ENCODE results near the gene VPS37B.
"Not testable (repeated sequence)": the region's sequence is repeated elsewhere in the genome, so short reads cannot be mapped to it uniquely, and the experiment has no call there.

Gene VPS37B

GRCh38 chr12:122905258-122905657 is 9.3 kb upstream of the VPS37B start:
- DNase-seq (ENCODE audit: low spot score): not testable (repeated sequence)

- no peak for DNase-seq (ENCODE audit: low spot score)
Observed at GRCh38 chr12:122903693-122904034, 7.7 kb upstream of the VPS37B start.

- no peak for DNase-seq (ENCODE audit: low spot score)
Observed at GRCh38 chr12:122902854-122903692, 7.1 kb upstream of the VPS37B start.

GRCh38 chr12:122899887-122900286 is 4.0 kb upstream of the VPS37B start:
- DNase-seq (ENCODE audit: low spot score): no peak

- no peak for DNase-seq (ENCODE audit: low spot score)
Observed at GRCh38 chr12:122896662-122897061, 738 bp upstream of the VPS37B start.

GRCh38 chr12:122895320-122895703 is 612 bp downstream of the VPS37B start:
- no peak for DNase-seq (ENCODE audit: low spot score)

GRCh38 chr12:122894193-122895121 is 1.5 kb downstream of the VPS37B start:
- no peak for DNase-seq (ENCODE audit: low spot score)

- no peak for DNase-seq (ENCODE audit: low spot score)
Observed at GRCh38 chr12:122893208-122894153, 2.4 kb downstream of the VPS37B start.

- not testable (repeated sequence) for DNase-seq (ENCODE audit: low spot score)
Observed at GRCh38 chr12:122892724-122893123, 3.2 kb downstream of the VPS37B start.

GRCh38 chr12:122891661-122892525 is 4.0 kb downstream of the VPS37B start:
- DNase-seq (ENCODE audit: low spot score): peak; percentile 64

GRCh38 chr12:122889761-122890520 is 6.0 kb downstream of the VPS37B start:
- no peak for DNase-seq (ENCODE audit: low spot score)

- no peak for DNase-seq (ENCODE audit: low spot score)
Observed at GRCh38 chr12:122888232-122888752, 7.6 kb downstream of the VPS37B start.

- DNase-seq (ENCODE audit: low spot score): no peak
Observed at GRCh38 chr12:122887819-122888212, 8.1 kb downstream of the VPS37B start.

GRCh38 chr12:122886851-122887818 is 8.8 kb downstream of the VPS37B start:
- no peak for DNase-seq (ENCODE audit: low spot score)

- DNase-seq (ENCODE audit: low spot score): no peak
Observed at GRCh38 chr12:122886161-122886560, 9.8 kb downstream of the VPS37B start.

GRCh38 chr12:122884860-122885259 is 11.1 kb downstream of the VPS37B start:
- no peak for DNase-seq (ENCODE audit: low spot score)

- DNase-seq (ENCODE audit: low spot score): no peak
Observed at GRCh38 chr12:122884091-122884826, 11.7 kb downstream of the VPS37B start.

All from HuH-7 (cell line).